ENCODE data around the gene CAP2.

DNA sequence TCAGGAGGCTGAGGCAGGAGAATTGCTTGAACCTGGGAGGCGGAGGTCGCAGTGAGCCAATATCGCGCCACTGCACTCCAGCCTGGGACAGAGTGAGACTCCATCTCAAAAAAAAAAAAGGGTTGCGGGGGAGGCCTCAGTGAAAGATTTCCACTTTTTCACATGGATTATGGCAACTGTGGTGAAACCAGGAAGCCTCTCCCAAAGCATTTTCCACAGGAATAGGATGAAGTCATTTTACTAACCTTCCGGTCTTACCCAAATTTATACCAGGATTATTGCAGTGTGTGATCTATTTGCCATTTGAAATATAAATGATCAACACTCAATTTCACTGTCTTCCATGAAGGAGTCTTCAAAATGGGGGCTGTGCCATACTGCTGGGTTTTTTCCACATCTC is 113.1 kb downstream of the CAP2 start:
- TF ChIP-seq POLR2A (IDR thresholded peaks at IDR 0.05; ENCODE audit: low read length) (no peak), GATA1 (IDR thresholded peaks at IDR 0.05; ENCODE audit: low read depth, low read length) (no peak)

Measured in erythroblast (primary cell).